H1 (cell line): ENCODE data around the gene GALNT7. TPM values are rescaled to one million over a fixed set of nuclear protein-coding genes. Genes with fewer than 3 reads are reported as not detected.

ENCODE experiments used
- CTCF ChIA-PET: fragments of 300-600 bp; sonication (Branson Sonifier 250); formaldehyde crosslinking; loops from one replicate; lab custom pipeline; 2021; ENCODE audit not compliant: partially characterized antibody; lab: Charles Lee
- POLR2A ChIA-PET: fragments of 300-600 bp; sonication (Branson Sonifier 250); formaldehyde crosslinking; loops from one replicate; lab custom pipeline; 2021; ENCODE audit warnings: inconsistent platforms; ENCODE audit not compliant: partially characterized antibody; lab: Charles Lee
- DNase-seq, 2 experiments: peaks; one replicate each; pipeline versions ENCODE4 v3.0.0 to v3.0.0-alpha.2; 2010 to 2022; ENCODE audit warnings: low spot score in 2 of 2, low read depth in 1 of 2, mixed read lengths in 1 of 2
- FAIRE-seq: peaks from 2 replicates; lab custom pipeline; 2011; peaks lifted over from hg19 to GRCh38; lab: Jason Lieb, UNC
- H2AFZ ChIP-seq: 2 replicates; pipeline ENCODE4 v1.8.1; 2012; ENCODE audit warnings: low read length, inconsistent platforms
- H2AK5ac ChIP-seq: 2 replicates; pipeline ENCODE4 v1.6.1; 2013; ENCODE audit warnings: low read depth, low read length
- H2BK120ac ChIP-seq: replicated peaks from 2 replicates; pipeline ENCODE3; 2013; ENCODE audit warnings: low read depth, low read length, inconsistent platforms
- H2BK12ac ChIP-seq: 2 replicates; pipeline ENCODE4 v1.6.1; 2013; ENCODE audit warnings: low read depth, low read length
- H2BK15ac ChIP-seq: 2 replicates; pipeline ENCODE4 v1.6.1; 2013; ENCODE audit warnings: low read length
- H2BK20ac ChIP-seq: 2 replicates; pipeline ENCODE4 v1.6.1; 2013; ENCODE audit warnings: low read length
- H2BK5ac ChIP-seq: 2 replicates; pipeline ENCODE4 v1.6.1; 2013; ENCODE audit warnings: low read depth, low read length
- H3K14ac ChIP-seq: 2 replicates; pipeline ENCODE4 v1.6.1; 2013; ENCODE audit warnings: inconsistent platforms; ENCODE audit not compliant: insufficient read length
- H3K18ac ChIP-seq: 2 replicates; pipeline ENCODE4 v1.6.1; 2013; ENCODE audit warnings: low read length; ENCODE audit errors: extremely low read depth
- H3K23ac ChIP-seq: 2 replicates; pipeline ENCODE4 v1.6.1; 2013; ENCODE audit warnings: inconsistent platforms; ENCODE audit not compliant: insufficient read length
- H3K23me2 ChIP-seq: 2 replicates; pipeline ENCODE4 v1.6.1; 2013; ENCODE audit warnings: low read depth, low read length
- H3K27ac ChIP-seq: 2 replicates; pipeline ENCODE4 v1.6.1; 2011; ENCODE audit warnings: low read depth, low read length, inconsistent platforms
- H3K27me3 ChIP-seq, 4 experiments: replicated peaks in 1 of 4; 1 replicate in 1 of 4; 2 replicates in 3 of 4; pipeline versions ENCODE4 v1.6.1 to v1.8.1; 2011 to 2013; ENCODE audit warnings: low read length in 3 of 4, mild to moderate bottlenecking in 3 of 4, inconsistent platforms in 2 of 4, mixed read lengths in 2 of 4, moderate library complexity in 1 of 4; ENCODE audit not compliant: control insufficient read depth in 3 of 4, insufficient read depth in 3 of 4; ENCODE audit errors: extremely low read depth in 1 of 4
- H3K36me3 ChIP-seq, 4 experiments: 2 replicates each; pipeline versions ENCODE4 v1.6.1 to v1.8.1; 2011 to 2013; ENCODE audit warnings: mild to moderate bottlenecking in 4 of 4, low read length in 3 of 4, moderate library complexity in 2 of 4, control low read depth in 1 of 4, inconsistent platforms in 1 of 4; ENCODE audit not compliant: insufficient read depth in 4 of 4, control insufficient read depth in 2 of 4
- H3K4ac ChIP-seq: replicated peaks from 2 replicates; pipeline ENCODE3; 2013; ENCODE audit warnings: low read length, low read depth, mixed read lengths, inconsistent platforms; ENCODE audit not compliant: insufficient read length
- H3K4me1 ChIP-seq, 4 experiments: replicated peaks in 1 of 4; 1 replicate in 1 of 4; 2 replicates in 3 of 4; pipeline versions ENCODE4 v1.6.1 to v1.8.1; 2011 to 2013; ENCODE audit warnings: low read length in 3 of 4, inconsistent platforms in 2 of 4, mixed read lengths in 1 of 4; ENCODE audit not compliant: insufficient read depth in 4 of 4, control insufficient read depth in 3 of 4
- H3K4me2 ChIP-seq, 2 experiments: 2 replicates each; pipeline versions ENCODE4 v1.6.1 to v1.8.1; 2011 to 2013; ENCODE audit warnings: low read depth in 2 of 2, low read length in 2 of 2, control low read depth in 1 of 2, inconsistent platforms in 1 of 2, mild to moderate bottlenecking in 1 of 2; ENCODE audit not compliant: insufficient read depth in 1 of 2
- H3K4me3 ChIP-seq, 4 experiments: fragments of 200-600, 300-600 bp in 1 of 4; sonication (generic), shearing (Covaris generic), sonication (Bioruptor Twin) in 1 of 4; 2 replicates each; pipeline versions ENCODE4 v1.5.1 to v1.8.1; 2011 to 2016; ENCODE audit warnings: low read length in 4 of 4, low read depth in 3 of 4, control low read depth in 2 of 4, inconsistent platforms in 2 of 4, mild to moderate bottlenecking in 2 of 4, mixed read lengths in 1 of 4, moderate library complexity in 1 of 4; ENCODE audit not compliant: insufficient read depth in 2 of 4; ENCODE audit errors: extremely low read depth in 1 of 4
- H3K56ac ChIP-seq: replicated peaks from 2 replicates; pipeline ENCODE3; 2013; ENCODE audit warnings: low read depth, mild to moderate bottlenecking, mixed read lengths, low read length, inconsistent platforms; ENCODE audit not compliant: insufficient read length
- H3K79me1 ChIP-seq: 2 replicates; pipeline ENCODE4 v1.6.1; 2013; ENCODE audit warnings: low read depth, low read length, control low read depth
- H3K79me2 ChIP-seq, 2 experiments: 2 replicates each; pipeline versions ENCODE4 v1.6.1 to v1.8.1; 2012 to 2013; ENCODE audit warnings: low read length in 2 of 2, mild to moderate bottlenecking in 2 of 2, inconsistent platforms in 1 of 2; ENCODE audit not compliant: insufficient read depth in 2 of 2, control insufficient read depth in 1 of 2
- H3K9ac ChIP-seq, 4 experiments: replicated peaks in 1 of 4; 1 replicate in 1 of 4; 2 replicates in 3 of 4; pipeline versions ENCODE4 v1.6.1 to v1.8.1; 2011 to 2013; ENCODE audit warnings: low read depth in 3 of 4, low read length in 3 of 4, control low read depth in 2 of 4, mild to moderate bottlenecking in 2 of 4, moderate library complexity in 2 of 4, inconsistent platforms in 1 of 4; ENCODE audit errors: extremely low read depth in 1 of 4
- H3K9me3 ChIP-seq, 2 experiments: 2 replicates each; pipeline versions ENCODE4 v1.6.1 to v1.8.1; 2012 to 2013; ENCODE audit warnings: mild to moderate bottlenecking in 2 of 2, moderate library complexity in 2 of 2, control low read depth in 1 of 2, inconsistent platforms in 1 of 2, low read depth in 1 of 2, low read length in 1 of 2, mixed read lengths in 1 of 2; ENCODE audit not compliant: insufficient read depth in 2 of 2
- H4K20me1 ChIP-seq, 2 experiments: replicated peaks in 1 of 2; 2 replicates each; pipeline versions ENCODE3 to v1.8.1; 2011 to 2013; ENCODE audit warnings: inconsistent platforms in 2 of 2, low read length in 2 of 2, mild to moderate bottlenecking in 1 of 2; ENCODE audit not compliant: insufficient read depth in 2 of 2, control insufficient read depth in 1 of 2
- H4K5ac ChIP-seq: 2 replicates; pipeline ENCODE4 v1.6.1; 2013; ENCODE audit warnings: low read length, low read depth, mixed read lengths, inconsistent platforms; ENCODE audit not compliant: insufficient read length
- H4K8ac ChIP-seq: 2 replicates; pipeline ENCODE4 v1.8.0; 2013; ENCODE audit warnings: mild to moderate bottlenecking, moderate library complexity, low read length, inconsistent platforms; ENCODE audit not compliant: insufficient read depth; ENCODE audit errors: extremely low read depth
- H4K91ac ChIP-seq: replicated peaks from 2 replicates; pipeline ENCODE3; 2013; ENCODE audit warnings: low read length, mixed read lengths, inconsistent platforms; ENCODE audit not compliant: insufficient read length
- ATF3 ChIP-seq: IDR thresholded peaks from 2 replicates; pipeline ENCODE4 v1.6.1; 2011; ENCODE audit warnings: low read depth, mild to moderate bottlenecking, low read length; ENCODE audit not compliant: insufficient read depth
- KDM5A ChIP-seq: fragments of 200-600 bp; IDR thresholded peaks from 2 replicates; pipeline ENCODE4 v1.7.1; 2012; ENCODE audit warnings: mild to moderate bottlenecking, low read length, inconsistent platforms, mixed read lengths
- TAF1 ChIP-seq: IDR thresholded peaks from 2 replicates; pipeline ENCODE4 v1.6.1; 2011; ENCODE audit warnings: mild to moderate bottlenecking, low read depth, low read length
- TEAD4 ChIP-seq: IDR thresholded peaks from 2 replicates; pipeline ENCODE4 v1.6.1; 2012; ENCODE audit warnings: low read depth, low read length, inconsistent platforms, mixed read lengths
- WGBS, 2 experiments: shearing (Covaris generic) in 1 of 2; methylation state at CpG; one replicate each; pipeline versions ENCODE4 v1.1.6 to v1.1.7; 2013 to 2015; ENCODE audit warnings: low lambda C conversion rate in 2 of 2, mixed read lengths in 2 of 2, inconsistent platforms in 1 of 2, low coverage in 1 of 2, missing lambda C conversion rate in 1 of 2; ENCODE audit not compliant: insufficient replicate concordance in 2 of 2, insufficient coverage in 1 of 2, insufficient read length in 1 of 2; ENCODE audit errors: extremely low coverage in 1 of 2, missing lambda C conversion rate in 1 of 2; 5-methylcytosine and 5-hydroxymethylcytosine counted together
- polyA plus RNA-seq, 7 experiments: library from polyadenylated mRNA; depleted of rRNA in 3 of 7; stranded (reverse) in 5 of 7; unstranded in 2 of 7; fragments of >200 nt in 5 of 7; fragments of 200-250 nt in 2 of 7; gene quantifications; 1 replicate in 5 of 7; 2 replicates in 1 of 7; 4 replicates in 1 of 7; pipeline versions ENCODE4 v1.2.1 to v1.2.3, GENCODE V29; 2011 to 2013; ENCODE audit warnings: missing spikeins in 2 of 7, mixed read lengths in 2 of 7
- total RNA-seq: library from RNA; stranded (reverse); fragmentation: NEBNext Ultra II Directional; extraction: Animal tissue kit (Norgen Biotek cat#: 25700); gene quantifications from 2 replicates; pipeline ENCODE4 v1.2.1, GENCODE V29; 2021

Gene GALNT7
- total and polyA plus RNA-seq, 2 of the 8 experiments (the other 6 are each of a cell fraction or from before 2014, with no cell fraction given) = 22.4 to 85.5 TPM

DNA sequence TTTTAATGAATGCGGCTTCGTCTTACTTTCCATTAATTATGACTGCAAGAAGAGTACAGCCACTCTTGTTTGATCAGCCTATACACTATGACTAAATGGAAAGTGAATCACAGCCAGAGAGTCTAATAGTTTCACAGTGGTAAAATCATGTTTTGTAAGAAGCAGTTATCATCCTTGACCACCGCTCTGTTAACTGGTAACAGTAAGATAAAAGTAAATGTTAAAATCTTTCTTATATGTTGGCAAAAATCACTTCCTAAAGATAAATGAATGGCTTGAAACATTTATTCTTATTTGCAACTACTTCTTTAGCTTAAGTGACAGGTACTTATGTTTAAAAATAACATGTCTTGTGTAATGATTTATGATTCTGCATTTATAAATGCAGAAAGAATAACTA lies 13.2 kb downstream of the GALNT7 start:
- POLR2A ChIA-PET = interaction anchor here (0.7 kb wide), 1 partner anchor 16 kb away, joined by 3 read pairs; no protein-coding TSS in a partner anchor
- Histone ChIP-seq H3K4me1 (peaks cover 0 to 9% (median 5%) of the 10 kb centered on the region in 4 experiments; a peak in 4 of 7 replicates), H2BK15ac (no peak overlapping the region), H4K8ac (no peak overlapping the region), H3K27ac (no peak overlapping the region), H4K5ac (no peak overlapping the region), H4K91ac (no peak overlapping the region), H3K79me1 (peaks cover 4% of the 10 kb centered on the region; the same call in 1 of the 2 replicates), H3K79me2 (peaks cover 8 to 91% of the 10 kb centered on the region in 2 experiments), H2AK5ac (no peak overlapping the region), H2BK12ac (no peak overlapping the region), H2BK120ac (no peak overlapping the region), H3K9ac (no peak overlapping the region), H3K4me3 (no peak overlapping the region), H3K14ac (no peak overlapping the region), H3K23me2 (peaks cover 3% of the 10 kb centered on the region; the same call in 1 of the 2 replicates), H4K20me1 (peaks cover 0 to 5% of the 10 kb centered on the region in 2 experiments), H3K4ac (no peak overlapping the region), H3K56ac (no peak overlapping the region), H2BK5ac (no peak overlapping the region), H3K9me3 (peaks cover 0 to 10% of the 10 kb centered on the region in 2 experiments; a peak in 1 of 4 replicates), H3K27me3 (no peaks in the 10 kb centered on the region), H3K36me3 (peaks cover 0 to 6% (median 0%) of the 10 kb centered on the region in 4 experiments; a peak in 3 of 8 replicates), H3K23ac (no peak overlapping the region), H2AFZ (no peak overlapping the region), H2BK20ac (no peak overlapping the region), H3K18ac (no peak overlapping the region), H3K4me2 (no peak overlapping the region)
- CTCF ChIA-PET = interaction anchor here (0.6 to 1.1 kb wide), 4 partner anchors 24 to 169 kb away, joined by 3 to 4 read pairs (median 3); no protein-coding TSS in a partner anchor
- FAIRE-seq (no peak), DNase-seq (no peak)
- WGBS, 2 experiments = 92% methylated on average over 3 of the region's 3 CpGs; no CpG with 5 or more reads in 1 of the 2 experiments
- TF ChIP-seq ATF3 (no peak), KDM5A (no peak), TAF1 (no peak), TEAD4 (no peak)
